WTC11 (cell line): ENCODE measurements around the gene GAS5. TPM values are rescaled to one million over a fixed set of nuclear protein-coding genes. Genes with fewer than 3 reads are reported as not detected.

ENCODE experiments used
- ATAC-seq: fragments of 200-7000 bp; cut with Tn5 transposase; 2 replicates; pipeline ENCODE4 v1.10.0; 2021; ENCODE audit warnings: mild to moderate bottlenecking, moderate library complexity
- CTCF ChIA-PET: fragments of 300-600 bp; sonication (Branson Sonifier 250); formaldehyde crosslinking; loops from one replicate; lab custom pipeline; 2021; ENCODE audit warnings: antibody characterized with exemption; lab: Charles Lee
- POLR2A ChIA-PET: fragments of 350-600 bp; sonication (Branson Sonifier 250); formaldehyde crosslinking; loops from one replicate; lab custom pipeline; 2021; ENCODE audit warnings: antibody characterized with exemption; lab: Charles Lee
- DNase-seq: peaks from one replicate; pipeline ENCODE4 v3.0.0; 2021; ENCODE audit warnings: low spot score
- H3K27ac Mint-ChIP-seq: 2 replicates; pipeline ENCODE4 v1.8.0; 2021; ENCODE audit warnings: mixed read lengths
- H3K27me3 Mint-ChIP-seq: 2 replicates; pipeline ENCODE4 v1.8.0; 2021; ENCODE audit warnings: low read depth, mild to moderate bottlenecking, moderate library complexity, mixed read lengths
- H3K36me3 Mint-ChIP-seq: 2 replicates; pipeline ENCODE4 v1.8.0; 2021; ENCODE audit warnings: mixed read lengths
- H3K4me1 Mint-ChIP-seq: 2 replicates; pipeline ENCODE4 v1.8.0; 2022; ENCODE audit warnings: mixed read lengths
- H3K4me3 Mint-ChIP-seq: 2 replicates; pipeline ENCODE4 v1.8.0; 2021; ENCODE audit warnings: mild to moderate bottlenecking, moderate library complexity, mixed read lengths
- H3K9me3 Mint-ChIP-seq: 2 replicates; pipeline ENCODE4 v1.8.0; 2021; ENCODE audit warnings: mixed read lengths
- ARID4B ChIP-seq: sonication (generic); formaldehyde crosslinking; IDR thresholded peaks from 2 replicates; pipeline ENCODE4 v1.8.0; 2023; ENCODE audit warnings: missing genetic modification reagents, mild to moderate bottlenecking, borderline replicate concordance
- CTCF ChIP-seq: fragments of 200-600 bp; IDR thresholded peaks from 2 replicates; pipeline ENCODE4 v1.8.0; 2022; ENCODE audit warnings: antibody characterized with exemption
- E2F1 ChIP-seq: sonication (generic); formaldehyde crosslinking; IDR thresholded peaks from 2 replicates; pipeline ENCODE4 v1.8.0; 2022; ENCODE audit warnings: mild to moderate bottlenecking, missing genetic modification reagents
- E2F4 ChIP-seq: sonication (generic); formaldehyde crosslinking; IDR thresholded peaks from 2 replicates; pipeline ENCODE4 v1.8.1; 2022; ENCODE audit warnings: low read depth, mild to moderate bottlenecking, moderate library complexity, missing genetic modification reagents, borderline replicate concordance
- EMX1 ChIP-seq: fragments of 250-450 bp; sonication (Bioruptor Pico); IDR thresholded peaks from 2 replicates; pipeline ENCODE4 v1.8.0; 2021; ENCODE audit warnings: mild to moderate bottlenecking
- FOXP1 ChIP-seq: sonication (generic); formaldehyde crosslinking; IDR thresholded peaks from 2 replicates; pipeline ENCODE4 v1.8.0; 2022; ENCODE audit warnings: missing genetic modification reagents, mild to moderate bottlenecking, moderate library complexity, borderline replicate concordance
- GABPB1 ChIP-seq: sonication (generic); formaldehyde crosslinking; IDR thresholded peaks from 2 replicates; pipeline ENCODE4 v1.8.1; 2023; ENCODE audit warnings: mild to moderate bottlenecking, missing genetic modification reagents
- HMGA2 ChIP-seq: fragments of 250-450 bp; sonication (Bioruptor Pico); IDR thresholded peaks from 2 replicates; pipeline ENCODE4 v1.4.0; 2021; ENCODE audit warnings: mild to moderate bottlenecking, moderate library complexity
- KAT7 ChIP-seq: sonication (generic); formaldehyde crosslinking; IDR thresholded peaks from 2 replicates; pipeline ENCODE4 v1.8.1; 2023; ENCODE audit warnings: missing genetic modification reagents, mild to moderate bottlenecking, borderline replicate concordance
- PRDM15 ChIP-seq: sonication (generic); formaldehyde crosslinking; IDR thresholded peaks from 2 replicates; pipeline ENCODE4 v1.8.0; 2022; ENCODE audit warnings: missing genetic modification reagents
- RORB ChIP-seq: fragments of 250-450 bp; sonication (Bioruptor Pico); IDR thresholded peaks from 2 replicates; pipeline ENCODE4 v1.9.0; 2021; ENCODE audit warnings: mild to moderate bottlenecking
- SOX15 ChIP-seq: fragments of 250-450 bp; sonication (Bioruptor Pico); IDR thresholded peaks from 2 replicates; pipeline ENCODE4 v1.9.0; 2021; ENCODE audit warnings: mild to moderate bottlenecking
- USF2 ChIP-seq: sonication (generic); formaldehyde crosslinking; IDR thresholded peaks from 2 replicates; pipeline ENCODE4 v1.8.1; 2023; ENCODE audit warnings: mild to moderate bottlenecking, missing genetic modification reagents, moderate library complexity
- ZBTB21 ChIP-seq: sonication (generic); formaldehyde crosslinking; IDR thresholded peaks from 2 replicates; pipeline ENCODE4 v1.8.1; 2023; ENCODE audit warnings: mild to moderate bottlenecking, missing genetic modification reagents, borderline replicate concordance
- ZNF121 ChIP-seq: sonication (generic); formaldehyde crosslinking; IDR thresholded peaks from 2 replicates; pipeline ENCODE4 v1.8.0; 2023; ENCODE audit warnings: missing genetic modification reagents
- ZNF512 ChIP-seq: sonication (generic); formaldehyde crosslinking; IDR thresholded peaks from 2 replicates; pipeline ENCODE4 v1.8.1; 2022; ENCODE audit warnings: missing genetic modification reagents, borderline replicate concordance
- total RNA-seq: library from RNA; stranded (reverse); gene quantifications from 3 replicates; pipeline ENCODE4 v1.2.3, GENCODE V29; 2021

Gene GAS5
- total RNA-seq, 1 experiment from 2014 or later: 818 TPM

GRCh38 chr1:173852105-173852504, 15.7 kb downstream of the GAS5 start (continued):
- TF ChIP-seq ARID4B (CRISPR knock-in tag) (no peak), FOXP1 (no peak), ZBTB21 (CRISPR knock-in tag) (no peak), USF2 (CRISPR knock-in tag) (no peak), E2F4 (CRISPR knock-in tag) (no peak)
- TF ChIP-seq, all 79 proteins: peak for 0

GRCh38 chr1:173832748-173833147, 35.0 kb downstream of the GAS5 start:
- H3K27ac Mint-ChIP-seq: no peak overlapping the region
- H3K4me1 Mint-ChIP-seq: no peaks in the 10 kb centered on the region
- ChIA-PET CTCF (no interaction called here), POLR2A (no interaction called here)
- no peak for ATAC-seq
- no peaks in the 10 kb centered on the region for H3K27me3 Mint-ChIP-seq
- H3K36me3 Mint-ChIP-seq: peaks cover 51% of the 10 kb centered on the region
- TF ChIP-seq ZNF121 (CRISPR knock-in tag) (peak; percentile 78; the same call in 1 of the 2 replicates), RORB (CRISPR knock-in tag) (no peak)
- DNase-seq: no peak
- H3K4me3 Mint-ChIP-seq: no peak overlapping the region
- H3K9me3 Mint-ChIP-seq: no peaks in the 10 kb centered on the region

- Mint-ChIP-seq H3K9me3 (no peaks in the 10 kb centered on the region), H3K36me3 (peaks cover 32% of the 10 kb centered on the region), H3K27ac (no peak overlapping the region; the same call in 1 of the 2 replicates), H3K4me1 (peaks cover 12% of the 10 kb centered on the region), H3K4me3 (no peak overlapping the region)
- ChIA-PET CTCF (no interaction called here), POLR2A (no interaction called here)
- no peak for TF ChIP-seq PRDM15 (CRISPR knock-in tag)
- TF ChIP-seq KAT7 (CRISPR knock-in tag): no peak
- TF ChIP-seq E2F1 (CRISPR knock-in tag): no peak
- TF ChIP-seq CTCF: no peak
- no peak for TF ChIP-seq HMGA2 (CRISPR knock-in tag)
- no peak for TF ChIP-seq SOX15 (CRISPR knock-in tag)
- TF ChIP-seq E2F4 (CRISPR knock-in tag): no peak
- no peak for TF ChIP-seq GABPB1
- TF ChIP-seq EMX1 (CRISPR knock-in tag): no peak
- TF ChIP-seq ZNF512 (CRISPR knock-in tag): no peak
- TF ChIP-seq, all 79 proteins: peak for 0
- DNase-seq (no peak), ATAC-seq (no peak)
- no peaks in the 10 kb centered on the region for H3K27me3 Mint-ChIP-seq
Observed at GRCh38 chr1:173827611-173828010, 40.2 kb downstream of the GAS5 start.
